GM19372 (cell line): ENCODE measurements around the gene LAMB1.
"Not testable (repeated sequence)": the region's sequence is repeated elsewhere in the genome, so short reads cannot be mapped to it uniquely, and the experiment has no call there.

Experiments
- ATAC-seq: cut with Tn5 transposase; IDR thresholded peaks from one replicate; pipeline ENCODE4 v1.9.1; 2021; ENCODE audit warnings: mild to moderate bottlenecking, low read depth, moderate library complexity; ENCODE audit not compliant: unreplicated experiment

Gene LAMB1

DNA sequence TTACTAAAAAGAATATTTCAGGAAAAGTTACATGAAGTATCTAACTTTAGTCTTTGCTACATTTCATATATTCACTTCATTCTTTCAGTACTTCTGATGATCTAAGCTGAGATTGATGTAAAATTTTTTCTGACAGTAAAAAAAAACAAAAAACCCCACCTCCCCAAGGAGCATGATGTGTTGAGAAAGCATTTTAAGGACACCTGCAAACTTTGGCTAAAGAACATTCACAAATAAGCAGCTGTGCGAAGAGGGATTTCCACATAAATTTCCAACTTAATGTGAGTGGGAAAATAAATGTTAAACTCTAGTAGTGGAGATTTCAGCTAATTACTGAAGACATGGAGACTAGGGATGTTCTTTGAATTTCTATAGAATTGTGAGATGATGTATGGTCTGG is 76.5 kb downstream of the LAMB1 start:
- no peak for ATAC-seq

DNA sequence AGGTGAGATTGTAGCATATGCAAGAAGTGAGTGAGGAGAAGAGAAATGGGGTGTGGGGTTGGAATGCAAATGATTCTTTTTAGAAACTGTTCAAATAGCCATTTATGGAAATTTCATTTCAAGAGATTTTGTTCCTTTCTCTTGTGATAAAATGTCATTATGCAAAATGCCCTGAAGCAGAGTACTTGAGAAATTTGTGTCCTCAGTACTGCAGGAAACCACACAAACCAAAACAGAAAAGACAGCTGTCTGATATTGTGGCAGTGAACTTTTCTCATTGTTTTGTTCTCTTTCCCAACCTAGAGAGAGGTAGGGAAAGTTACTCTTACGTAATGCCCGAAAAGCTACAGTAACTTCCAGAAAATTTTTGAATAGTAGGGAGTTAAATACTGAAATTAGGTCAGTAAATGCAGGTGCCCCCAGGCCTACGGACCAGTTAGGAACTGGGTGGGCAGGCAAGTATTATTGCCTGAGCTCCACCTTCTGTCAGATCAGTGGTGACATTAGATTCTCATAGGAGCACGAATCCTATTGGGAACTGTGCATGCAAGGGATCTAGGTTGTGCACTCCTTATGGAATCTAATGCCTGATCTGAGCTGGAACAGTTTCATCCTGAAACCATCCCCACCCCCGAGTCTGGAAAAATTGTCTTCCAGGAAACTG is 78.0 kb downstream of the LAMB1 start:
- ATAC-seq = peak; percentile 73

DNA sequence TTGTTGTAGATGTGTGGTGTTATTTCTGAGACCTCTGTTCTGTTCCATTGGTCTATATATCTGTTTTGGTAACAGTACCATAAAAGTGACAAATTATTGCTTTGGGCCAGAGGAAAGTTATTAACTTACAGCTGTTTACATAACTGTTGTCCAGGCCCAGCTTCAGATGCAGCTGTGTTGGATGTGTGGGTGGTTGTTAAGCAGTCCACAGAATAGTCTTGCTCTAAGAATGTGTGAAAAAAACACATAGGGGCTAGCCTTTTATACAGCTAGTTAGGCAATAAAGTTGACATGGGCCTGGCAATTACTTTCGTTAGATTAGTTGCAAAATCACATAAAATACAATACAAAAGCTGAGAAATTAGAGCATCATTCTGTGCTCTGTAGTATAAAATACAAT is 80.1 kb downstream of the LAMB1 start:
- no peak for ATAC-seq

DNA sequence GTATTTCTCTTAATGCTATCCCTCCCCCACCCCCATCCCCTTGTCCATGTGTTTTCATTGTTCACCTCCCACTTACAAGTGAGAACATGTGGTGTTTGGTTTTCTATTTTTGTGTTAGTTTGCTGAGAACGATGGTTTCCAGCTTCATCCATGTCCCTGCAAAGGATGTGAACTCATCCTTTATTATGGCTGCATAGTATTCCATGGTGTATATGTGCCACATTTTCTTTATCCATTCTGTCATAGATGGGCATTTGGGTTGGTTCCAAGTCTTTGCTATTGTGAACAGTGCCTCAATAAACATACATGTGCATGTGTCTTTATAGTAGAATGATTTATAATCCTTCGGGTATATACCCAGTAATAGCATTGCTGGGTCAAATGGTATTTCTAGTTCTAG is 81.1 kb downstream of the LAMB1 start:
- ATAC-seq = not testable (repeated sequence)

DNA sequence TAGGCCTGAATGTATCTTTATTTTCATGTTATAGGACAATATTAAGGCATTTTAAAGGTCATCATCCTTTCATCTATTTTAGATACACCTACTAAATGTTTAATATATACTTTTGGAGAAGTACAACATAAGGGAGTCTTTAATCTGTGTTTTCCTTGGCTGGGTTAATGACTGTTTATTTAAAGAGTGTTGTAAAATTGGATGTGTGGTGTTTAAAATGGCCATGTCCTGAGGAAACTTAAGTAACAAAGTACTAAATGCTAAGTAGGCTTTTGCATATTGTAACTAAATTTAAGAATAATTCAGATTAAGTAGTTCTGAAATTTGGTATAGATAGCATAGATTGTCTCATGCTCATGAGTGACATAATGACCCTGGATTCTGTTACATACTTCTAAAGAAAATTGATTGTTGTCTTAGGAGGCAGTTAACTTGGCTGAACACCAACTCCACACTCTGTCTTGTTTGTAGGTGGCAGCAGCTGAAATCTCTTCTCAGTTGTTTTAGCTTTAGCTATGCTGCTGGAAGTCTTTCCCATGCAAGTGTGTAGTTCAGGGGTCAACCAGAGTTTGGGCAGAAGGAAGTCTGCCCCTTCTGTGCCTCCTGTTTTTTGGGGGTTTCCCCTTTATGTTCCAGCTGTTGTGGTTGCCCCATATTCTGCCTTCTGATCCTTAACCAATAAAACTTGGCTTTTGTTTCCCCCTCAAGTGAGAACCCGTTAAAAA is 82.8 kb downstream of the LAMB1 start:
- ATAC-seq = no peak

DNA sequence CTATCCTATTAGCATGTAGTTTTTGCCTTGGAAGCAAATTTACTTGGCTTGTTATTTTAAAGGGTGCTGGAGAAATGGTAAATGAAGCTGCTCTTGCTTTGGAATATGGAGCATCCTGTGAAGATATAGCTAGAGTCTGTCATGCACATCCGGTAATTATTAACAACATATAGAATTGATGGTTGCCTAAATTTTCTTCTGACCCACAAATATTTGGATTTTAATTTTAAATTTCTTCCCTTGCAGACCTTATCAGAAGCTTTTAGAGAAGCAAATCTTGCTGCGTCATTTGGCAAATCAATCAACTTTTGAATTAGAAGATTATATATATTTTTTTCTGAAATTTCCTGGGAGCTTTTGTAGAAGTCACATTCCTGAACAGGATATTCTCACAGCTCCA is 84.0 kb downstream of the LAMB1 start:
- no peak for ATAC-seq

DNA sequence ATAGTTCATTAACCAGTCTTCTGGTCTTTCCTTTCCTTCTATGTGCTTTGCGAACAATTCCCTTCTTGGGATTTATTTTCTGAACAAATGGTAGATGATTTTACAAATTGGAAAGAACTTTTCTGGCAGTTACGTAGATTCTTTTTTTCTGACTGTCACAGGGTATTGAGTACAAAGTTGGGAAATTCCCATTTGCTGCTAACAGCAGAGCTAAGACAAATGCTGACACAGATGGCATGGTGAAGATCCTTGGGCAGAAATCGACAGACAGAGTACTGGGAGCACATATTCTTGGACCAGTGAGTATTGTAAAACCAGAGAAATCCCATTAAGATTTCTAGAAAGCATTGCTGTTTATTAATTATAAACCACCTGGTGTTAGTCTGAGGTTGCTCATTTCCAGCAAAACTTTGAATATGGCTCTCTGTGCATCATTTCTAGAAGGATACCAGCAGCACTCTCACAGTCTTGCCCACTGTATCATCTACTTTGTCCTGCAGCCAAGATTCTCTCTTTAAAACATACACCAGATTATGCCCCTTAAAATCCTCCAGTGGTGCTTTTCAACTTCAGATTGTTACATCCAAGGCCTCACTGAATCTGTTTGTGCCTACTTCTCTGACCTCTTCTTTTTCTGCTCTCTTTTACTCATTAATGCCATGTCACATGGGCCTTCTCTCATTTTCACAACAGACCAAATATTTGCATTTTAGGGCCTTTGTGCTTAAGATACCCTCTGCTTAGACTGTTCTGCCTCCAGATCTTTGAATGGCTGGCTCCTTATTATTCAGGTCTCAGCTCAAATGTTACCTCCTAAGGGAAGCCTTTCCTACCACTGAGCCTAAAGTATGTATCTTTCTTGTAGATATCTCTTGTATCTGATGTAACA is 85.0 kb downstream of the LAMB1 start:
- no peak for ATAC-seq

DNA sequence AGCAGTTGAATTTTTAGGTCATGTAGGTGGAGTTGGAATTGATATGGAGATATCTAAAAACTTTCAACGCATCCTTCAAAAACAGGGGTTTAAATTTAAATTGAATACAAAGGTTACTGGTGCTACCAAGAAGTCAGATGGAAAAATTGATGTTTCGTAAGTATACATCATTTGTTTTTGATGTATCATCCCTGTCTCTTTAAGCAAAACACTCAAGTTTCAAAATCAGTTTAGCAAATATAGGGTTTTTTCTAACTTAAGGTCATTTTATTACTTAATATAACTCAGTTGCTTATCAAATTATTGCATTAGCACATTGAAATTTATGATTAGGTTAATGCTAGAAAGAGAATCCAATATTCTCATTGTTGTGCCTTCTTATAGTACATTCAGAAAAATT is 87.4 kb downstream of the LAMB1 start:
- ATAC-seq = no peak

DNA sequence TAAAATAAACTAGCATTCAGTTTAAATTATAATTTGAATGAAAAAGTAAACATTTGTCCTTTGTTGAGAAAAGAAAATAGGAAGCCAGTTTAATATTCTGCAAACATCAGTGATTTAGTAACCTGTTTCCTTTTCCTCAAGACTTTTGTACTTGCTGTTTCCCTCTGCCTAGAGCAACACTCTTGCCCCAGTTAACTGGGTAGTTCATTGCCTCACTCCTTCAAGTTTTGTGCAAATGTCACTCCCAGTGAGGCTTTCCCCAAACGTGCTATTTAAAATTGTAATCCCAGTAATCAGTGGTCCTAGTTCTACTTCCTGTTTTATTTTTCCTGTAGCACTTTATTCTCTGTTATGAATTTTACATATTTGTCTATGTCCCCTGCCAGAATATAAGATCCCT is 88.1 kb downstream of the LAMB1 start:
- ATAC-seq = no peak

DNA sequence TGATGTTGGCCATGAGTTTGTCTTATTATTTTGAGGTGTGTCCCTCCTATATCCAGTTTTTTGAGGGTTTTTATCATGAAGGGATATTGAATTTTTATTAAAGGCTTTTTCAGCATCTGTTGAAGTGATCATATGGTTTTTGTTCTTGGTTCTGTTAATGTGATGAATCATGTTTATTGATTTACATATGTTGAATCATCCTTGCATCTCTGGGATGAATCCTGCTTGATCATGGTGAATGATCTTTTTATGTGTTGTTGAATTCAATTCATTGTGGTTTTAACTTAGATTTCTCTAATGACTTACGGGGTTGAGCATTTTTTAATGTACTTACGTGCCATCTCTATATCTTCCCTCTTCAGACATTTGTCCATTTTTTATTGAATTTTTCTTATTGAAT is 89.1 kb downstream of the LAMB1 start:
- ATAC-seq = no peak

DNA sequence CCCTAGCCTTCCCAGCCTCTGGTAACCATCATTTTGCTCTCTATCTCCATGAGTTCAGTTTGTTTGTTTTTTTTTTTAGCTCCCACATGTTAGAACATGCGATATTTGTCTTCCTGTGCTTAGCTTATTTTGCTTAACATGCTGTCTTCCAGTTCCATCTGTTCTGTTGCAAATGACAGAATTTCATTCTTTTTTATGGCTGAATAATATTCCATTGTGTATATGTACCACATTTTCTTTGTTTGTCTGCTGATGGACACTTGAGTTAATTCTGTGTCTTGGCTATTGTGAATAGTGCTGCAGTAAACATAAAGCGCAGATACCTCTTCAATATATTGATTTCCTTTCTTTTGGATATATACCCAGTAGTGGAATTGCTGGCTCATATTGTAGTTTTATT is 91.0 kb downstream of the LAMB1 start:
- no peak for ATAC-seq

DNA sequence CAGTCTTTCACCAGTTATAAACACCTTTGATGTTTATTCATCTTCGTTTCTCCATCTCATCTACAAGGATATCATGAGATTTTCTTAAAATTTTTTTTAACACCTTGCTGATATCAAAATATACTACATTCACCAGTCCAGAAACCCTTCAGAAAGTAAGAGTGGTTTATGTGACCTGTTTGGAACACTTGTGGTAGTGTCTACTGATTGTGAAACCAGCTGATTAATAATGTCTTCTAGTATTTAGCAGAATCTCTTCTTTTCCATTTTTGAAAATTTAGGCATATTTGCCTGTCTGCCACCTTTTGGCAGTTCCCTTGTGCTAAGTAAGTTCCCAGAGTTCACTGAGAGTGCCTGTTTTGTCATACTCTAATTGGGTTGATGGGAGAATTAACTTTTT is 93.5 kb downstream of the LAMB1 start:
- ATAC-seq = no peak

DNA sequence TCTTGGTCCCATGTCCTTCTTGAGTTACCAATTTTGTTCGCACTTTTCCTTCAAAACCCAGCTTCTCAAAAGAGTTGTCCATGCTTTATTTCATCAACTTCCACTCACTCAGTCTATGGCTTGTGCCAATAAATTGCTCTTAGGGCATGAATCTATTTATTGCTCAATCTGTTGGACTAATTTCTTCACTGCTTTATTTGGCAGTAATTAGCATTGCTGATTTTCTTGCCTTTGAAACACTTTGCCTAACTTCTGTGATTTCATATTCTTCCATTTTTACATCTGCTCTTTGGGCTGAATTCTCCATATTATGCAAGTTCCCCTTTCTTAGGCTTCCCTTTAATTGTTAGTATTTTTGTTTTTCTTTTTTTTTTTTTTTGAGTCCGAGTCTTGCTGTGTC is 95.2 kb downstream of the LAMB1 start:
- no peak for ATAC-seq

DNA sequence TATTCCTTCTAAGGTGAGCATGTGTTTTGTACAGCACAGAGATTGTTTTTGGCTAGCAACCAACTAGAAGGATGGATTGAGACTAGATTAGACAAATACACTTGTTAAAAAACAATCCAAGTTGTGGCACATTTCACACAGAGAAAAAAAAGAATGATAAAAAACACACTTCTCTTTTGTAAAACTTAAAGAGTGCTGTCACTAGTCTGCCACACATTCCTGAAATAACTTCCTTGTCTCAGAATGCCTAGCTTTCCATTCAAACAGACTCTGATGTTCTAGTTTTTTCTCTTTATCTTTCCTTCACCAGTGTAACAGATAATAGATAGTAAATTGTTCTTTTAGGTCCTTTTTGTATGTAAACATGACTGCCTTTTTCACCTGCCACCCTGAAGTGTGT is 100.6 kb downstream of the LAMB1 start:
- ATAC-seq = no peak

DNA sequence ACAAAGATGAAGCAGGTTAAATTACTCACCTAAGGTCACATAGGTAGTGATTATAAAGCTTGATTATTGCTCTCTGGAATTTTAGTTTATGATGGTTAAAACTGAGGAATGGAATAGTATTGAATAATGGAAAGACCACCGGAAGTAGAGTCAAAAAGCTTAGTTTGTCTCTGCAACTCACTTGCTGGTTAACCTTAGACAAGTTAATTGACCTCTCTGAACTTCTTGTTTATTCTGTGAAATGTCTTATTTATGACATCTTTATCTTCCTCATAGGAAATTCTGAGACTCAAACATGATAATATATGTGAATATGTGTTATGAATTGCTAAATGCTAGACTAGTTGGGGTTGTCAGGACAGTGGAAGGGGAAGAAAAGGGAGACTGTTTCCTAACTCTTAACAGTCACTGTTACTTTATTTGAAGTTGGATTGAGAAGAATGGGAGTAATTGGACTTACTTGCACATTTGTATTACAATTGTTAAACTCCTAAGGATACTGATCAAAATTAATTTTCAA is 102.4 kb downstream of the LAMB1 start:
- no peak for ATAC-seq

DNA sequence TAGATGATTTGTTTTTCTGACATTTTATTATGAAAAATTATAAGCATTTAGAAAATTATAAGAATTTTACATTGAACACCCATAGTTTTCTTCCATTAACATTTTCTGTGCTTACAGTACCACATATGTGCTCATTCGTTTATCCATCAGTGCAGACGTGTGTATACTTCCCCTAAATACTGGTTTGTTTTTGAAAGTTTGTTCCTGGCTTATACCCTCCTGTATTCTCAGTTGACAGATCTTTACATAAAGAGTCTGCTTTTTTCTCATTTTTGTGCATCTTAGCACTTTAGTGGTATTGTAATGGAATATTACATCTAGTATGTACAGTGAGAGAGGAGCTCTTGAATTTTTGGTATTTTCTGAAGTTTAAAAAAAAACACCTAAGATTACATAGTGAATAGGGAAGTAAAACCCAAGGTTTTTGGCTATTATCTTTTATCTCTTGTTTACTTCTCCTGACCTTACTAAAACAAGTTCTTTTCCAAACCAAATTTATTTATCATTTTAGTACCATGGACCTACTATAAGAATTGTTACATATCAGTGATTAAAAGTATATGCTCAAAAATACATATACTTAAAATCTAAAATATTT is 103.9 kb downstream of the LAMB1 start:
- ATAC-seq = no peak

DNA sequence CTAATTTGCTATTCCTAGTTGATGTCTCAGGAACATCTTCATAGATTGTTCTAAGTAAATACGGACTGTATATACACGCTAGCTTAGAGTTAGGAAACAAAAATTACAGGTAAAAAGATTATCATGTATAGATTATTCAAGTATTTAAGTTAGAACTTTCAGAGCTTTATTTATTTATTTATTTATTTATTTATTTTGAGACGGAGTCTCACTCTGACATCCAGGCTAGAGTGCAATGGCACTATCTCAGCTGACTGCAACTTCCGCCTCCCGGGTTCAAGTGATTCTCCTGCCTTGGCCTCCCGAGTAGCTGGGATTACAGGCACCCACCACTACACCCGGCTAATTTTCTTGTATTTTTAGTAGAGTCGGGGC is 110.6 kb downstream of the LAMB1 start:
- ATAC-seq = not testable (repeated sequence)

DNA sequence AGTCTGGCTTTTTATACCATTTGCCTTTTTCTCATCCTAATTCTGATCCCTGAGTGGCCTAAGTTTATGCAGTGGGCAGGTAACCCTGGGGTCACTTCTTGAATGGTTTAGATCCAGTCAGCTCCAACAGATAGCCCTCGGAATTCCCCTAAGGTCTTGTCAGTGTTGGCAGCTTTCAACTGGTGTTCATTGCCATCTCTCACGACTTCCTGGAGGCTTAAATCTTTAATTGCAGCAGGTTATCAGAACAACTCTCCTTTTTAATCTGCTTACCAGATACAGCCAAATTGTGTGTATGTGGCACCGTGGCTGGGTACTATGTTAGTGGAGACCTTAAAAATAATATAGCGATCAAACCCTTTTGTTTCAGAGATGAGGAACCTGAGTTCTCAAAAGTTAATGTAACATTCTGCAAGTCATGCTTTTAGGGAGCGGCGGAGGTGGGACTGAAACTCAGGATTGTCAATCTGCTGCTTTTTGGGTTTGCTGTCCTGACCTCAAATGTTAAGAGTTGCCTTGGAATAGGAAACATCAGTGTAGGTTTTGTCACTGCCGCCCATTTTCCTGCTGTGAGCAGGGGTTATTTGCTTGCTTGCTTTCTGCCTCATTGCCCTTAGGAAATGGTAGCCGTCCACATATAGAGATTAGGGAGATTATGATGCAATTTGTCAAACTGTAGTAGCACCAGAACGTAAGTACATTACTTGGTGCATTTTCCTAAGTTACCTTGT is 111.2 kb downstream of the LAMB1 start:
- ATAC-seq = peak; percentile 13

DNA sequence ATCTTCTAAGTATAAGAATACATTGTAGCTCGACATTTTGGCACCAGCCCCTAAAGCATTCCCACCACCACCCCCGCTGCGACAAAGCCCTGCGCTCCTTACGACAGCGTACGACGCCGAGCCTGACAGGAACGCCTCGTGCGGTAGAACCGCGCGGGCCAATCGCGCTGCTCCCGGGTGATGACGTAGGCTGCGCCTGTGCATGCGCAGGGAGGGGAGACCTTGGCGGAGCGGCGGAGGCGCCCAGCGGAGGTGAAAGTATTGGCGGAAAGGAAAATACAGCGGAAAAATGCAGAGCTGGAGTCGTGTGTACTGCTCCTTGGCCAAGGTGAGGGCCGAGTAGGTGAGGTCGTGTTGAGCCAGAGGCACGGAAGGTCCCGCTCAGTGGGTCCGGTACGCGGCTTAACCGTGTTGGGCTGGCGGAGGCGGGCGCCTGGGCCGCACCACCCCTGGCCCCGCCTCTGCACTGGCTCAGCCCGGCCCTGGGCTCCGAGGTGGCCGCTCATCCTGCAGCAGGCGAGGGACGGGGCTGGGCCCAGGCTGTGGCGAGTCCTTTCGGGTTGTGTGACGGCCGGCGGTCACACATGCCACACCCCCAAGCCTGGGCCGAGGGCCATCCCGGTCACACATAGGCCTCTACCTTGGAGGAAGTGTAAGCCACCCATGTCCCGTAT is 111.9 kb downstream of the LAMB1 start, which contains the start of gene DLD:
Gene DLD, plus strand, starts transcription at position 222 of the 674 bp plus-strand sequence. Its CDS starts 68 bp downstream, at position 290.
- peak; percentile 98 for ATAC-seq
